HG03095 (cell line): ENCODE data around the gene TRPC4AP.

ENCODE experiments used
- ATAC-seq: cut with Tn5 transposase; IDR thresholded peaks from one replicate; pipeline ENCODE4 v1.9.1; 2021; ENCODE audit warnings: moderate library complexity; ENCODE audit not compliant: unreplicated experiment

TRPC4AP gene

GRCh38 chr20:34976286-34976685 is 116.3 kb downstream of the TRPC4AP start:
- ATAC-seq = no peak

GRCh38 chr20:34974246-34974645 is 118.4 kb downstream of the TRPC4AP start:
- ATAC-seq = no peak

GRCh38 chr20:34971561-34972235 is 120.9 kb downstream of the TRPC4AP start:
- ATAC-seq = no peak

- ATAC-seq = no peak
Measured at GRCh38 chr20:34970846-34971560, 121.6 kb downstream of the TRPC4AP start.

GRCh38 chr20:34970193-34970840 is 122.3 kb downstream of the TRPC4AP start:
- no peak for ATAC-seq

- ATAC-seq = no peak
Measured at GRCh38 chr20:34968042-34968775, 124.4 kb downstream of the TRPC4AP start.

GRCh38 chr20:34967421-34967820 is 125.2 kb downstream of the TRPC4AP start:
- no peak for ATAC-seq

- ATAC-seq = no peak
Measured at GRCh38 chr20:34965051-34965450, 127.6 kb downstream of the TRPC4AP start.

- no peak for ATAC-seq
Measured at GRCh38 chr20:34964486-34964885, 128.1 kb downstream of the TRPC4AP start.

GRCh38 chr20:34956751-34957472 is 135.7 kb downstream of the TRPC4AP start:
- no peak for ATAC-seq

- ATAC-seq = no peak
Measured at GRCh38 chr20:34956041-34956458, 136.6 kb downstream of the TRPC4AP start.

GRCh38 chr20:34955231-34956040 is 137.2 kb downstream of the TRPC4AP start, which contains the start of the genes GSS and MYH7B:
TSS of gene GSS (minus strand) at chr20:34955806. CDS start at chr20:34951852, 3,954 bp downstream.
TSS of gene MYH7B (plus strand) at chr20:34955868. CDS start at chr20:34978006, 22,138 bp downstream.
- ATAC-seq = peak; percentile 84

GRCh38 chr20:34954904-34955230 is 137.7 kb downstream of the TRPC4AP start:
- ATAC-seq = no peak

- no peak for ATAC-seq
Measured at GRCh38 chr20:34953960-34954359, 138.6 kb downstream of the TRPC4AP start.

- ATAC-seq = no peak
Measured at GRCh38 chr20:34952671-34953070, 139.9 kb downstream of the TRPC4AP start.
